ENCODE measurements around the gene RAPGEF6.
"Not testable (repeated sequence)": the region's sequence is repeated elsewhere in the genome, so short reads cannot be mapped to it uniquely, and the experiment has no call there.

RAPGEF6 gene

GRCh38 chr5:131639148-131639547 is 4.1 kb upstream of the RAPGEF6 start:
- DNase-seq: no peak

DNA sequence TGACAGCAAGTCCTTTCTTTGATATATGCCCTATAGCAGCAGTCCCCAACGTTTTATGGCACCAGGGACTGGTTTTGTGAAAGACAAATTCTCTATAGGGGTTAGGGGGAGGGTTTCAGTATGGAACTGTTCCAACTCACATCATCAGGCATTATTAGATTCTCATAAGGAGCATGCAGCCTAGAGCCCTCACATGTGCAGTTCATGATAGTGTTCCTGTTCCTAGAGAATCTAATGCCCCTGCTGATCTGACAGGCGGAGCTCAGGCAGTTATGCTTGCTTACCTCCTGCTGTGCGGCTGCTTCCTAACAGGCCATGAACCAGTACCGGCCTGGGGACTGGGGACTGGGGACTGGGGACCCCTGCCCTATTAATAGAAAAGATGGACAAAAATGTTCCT is 2.7 kb upstream of the RAPGEF6 start:
- no peak for DNase-seq

GRCh38 chr5:131635684-131636572 is 899 bp upstream of the RAPGEF6 start:
- DNase-seq: peak; percentile 21

GRCh38 chr5:131634666-131634995 is 398 bp downstream of the RAPGEF6 start:
- DNase-seq: peak; percentile 72

DNA sequence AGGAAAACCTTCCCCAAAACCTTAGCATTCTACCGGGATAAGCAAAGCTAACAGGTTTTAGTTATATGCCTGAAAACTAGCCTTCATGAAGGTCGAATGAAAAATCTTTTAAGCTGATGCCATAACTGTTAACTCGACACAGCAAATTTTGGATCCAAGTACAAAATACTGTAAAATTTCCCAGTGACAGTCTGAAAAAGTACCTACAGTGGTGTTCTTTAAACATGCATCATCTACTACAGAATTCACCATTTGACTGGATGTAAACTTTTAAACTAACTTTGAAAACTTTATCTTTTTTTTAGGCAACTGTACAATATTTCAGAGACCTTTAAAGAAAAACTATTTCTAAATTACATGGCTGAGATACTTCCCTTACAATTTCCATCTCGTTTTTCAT is 791 bp downstream of the RAPGEF6 start:
- DNase-seq: no peak

DNA sequence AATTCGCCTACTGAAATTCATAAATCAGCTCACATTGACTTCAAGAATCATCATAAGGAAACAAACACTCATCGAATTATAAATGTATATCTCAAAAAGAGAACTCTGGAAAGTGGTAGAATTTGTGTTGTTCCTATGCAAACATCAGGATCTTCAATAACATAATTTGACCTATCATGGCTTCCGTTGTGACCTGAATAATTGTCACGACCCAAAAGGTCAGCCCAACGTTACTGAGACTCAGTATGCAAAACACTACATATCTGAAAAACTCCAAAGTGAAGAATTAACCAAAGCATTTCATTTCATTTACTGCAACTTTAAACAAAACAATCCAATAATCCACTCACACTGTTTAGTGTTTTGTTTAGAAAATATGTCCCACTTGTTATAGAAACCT is 1.2 kb downstream of the RAPGEF6 start:
- DNase-seq: peak; percentile 15

GRCh38 chr5:131630963-131631350 is 4.1 kb downstream of the RAPGEF6 start:
- DNase-seq: no peak

GRCh38 chr5:131630208-131630962 is 4.6 kb downstream of the RAPGEF6 start:
- DNase-seq: no peak

- no peak for DNase-seq
These were observed 6.0 kb downstream of the RAPGEF6 start for GRCh38 chr5:131628990-131629389.

GRCh38 chr5:131627207-131627865 is 7.7 kb downstream of the RAPGEF6 start:
- no peak for DNase-seq

DNA sequence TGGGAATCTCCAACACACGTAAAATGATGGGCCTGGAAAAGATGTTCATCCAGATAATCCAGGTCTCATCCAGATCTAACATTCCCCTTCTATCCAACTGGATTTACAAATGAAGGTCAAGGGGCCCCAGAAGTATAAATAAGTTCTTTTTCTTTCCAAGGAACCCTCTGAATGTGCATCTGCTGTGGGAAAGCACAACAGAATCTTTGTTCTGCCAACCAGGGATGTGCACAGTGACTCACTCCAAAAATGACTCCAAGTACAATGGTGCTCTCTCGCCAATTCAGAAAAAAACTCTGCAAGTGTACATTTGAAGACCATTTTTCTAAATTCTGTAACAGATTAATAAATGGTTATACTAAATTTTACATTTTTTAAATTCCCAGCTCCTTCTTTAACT is 12.4 kb downstream of the RAPGEF6 start:
- no peak for DNase-seq

- DNase-seq: not testable (repeated sequence)
These were observed 13.9 kb downstream of the RAPGEF6 start for GRCh38 chr5:131621164-131621563.

- no peak for DNase-seq
These were observed 15.9 kb downstream of the RAPGEF6 start for GRCh38 chr5:131619102-131619501.

DNA sequence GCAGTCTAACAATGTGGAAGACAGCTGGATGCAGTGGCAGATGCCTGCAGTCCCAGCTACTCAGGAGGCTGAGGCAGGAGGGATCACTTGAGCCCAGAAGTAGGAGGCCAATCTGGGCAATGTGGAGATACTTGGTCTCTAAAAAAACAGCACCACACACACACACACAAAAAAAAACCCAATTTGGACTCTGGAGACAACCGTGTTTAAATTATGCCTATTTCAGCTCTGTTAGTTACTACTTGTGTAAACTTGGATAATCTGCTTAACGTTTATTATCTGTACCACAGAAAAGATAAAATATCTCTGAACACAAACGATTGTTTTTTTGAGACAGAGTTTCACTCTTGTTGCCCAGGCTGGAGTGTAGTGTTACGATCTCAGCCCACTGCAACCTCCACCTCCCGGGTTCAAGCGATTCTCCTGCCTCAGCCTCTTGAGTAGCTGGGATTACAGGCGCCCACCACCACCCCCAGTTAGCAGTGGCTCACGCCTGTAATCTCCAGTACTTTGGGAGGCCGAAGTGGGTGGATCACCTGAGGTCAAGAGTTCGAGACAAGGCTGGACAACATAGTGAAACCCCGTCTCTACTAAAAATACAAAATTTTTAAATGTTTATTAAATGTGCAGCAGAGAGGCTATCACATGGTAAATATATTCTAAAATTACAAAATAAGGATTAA is 17.7 kb downstream of the RAPGEF6 start:
- no peak for DNase-seq

- no peak for DNase-seq
These were observed 19.1 kb downstream of the RAPGEF6 start for GRCh38 chr5:131615957-131616356.

GRCh38 chr5:131613423-131613822 is 21.6 kb downstream of the RAPGEF6 start:
- no peak for DNase-seq

DNA sequence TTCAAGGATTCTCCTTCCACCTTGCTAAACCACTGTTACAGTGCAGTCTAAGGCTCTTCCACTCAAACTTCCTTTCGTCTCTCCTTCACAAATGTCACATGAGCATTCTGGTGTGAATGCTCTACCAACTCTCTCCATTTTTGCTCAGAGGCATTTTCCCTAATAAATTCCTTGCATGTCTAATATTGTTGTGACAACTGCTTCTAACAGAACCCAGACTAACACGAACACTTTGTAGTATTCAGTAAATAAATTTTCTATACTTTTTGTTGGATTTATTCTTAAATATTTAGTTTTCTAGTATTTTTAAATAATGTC is 24.0 kb downstream of the RAPGEF6 start:
- no peak for DNase-seq

DNA sequence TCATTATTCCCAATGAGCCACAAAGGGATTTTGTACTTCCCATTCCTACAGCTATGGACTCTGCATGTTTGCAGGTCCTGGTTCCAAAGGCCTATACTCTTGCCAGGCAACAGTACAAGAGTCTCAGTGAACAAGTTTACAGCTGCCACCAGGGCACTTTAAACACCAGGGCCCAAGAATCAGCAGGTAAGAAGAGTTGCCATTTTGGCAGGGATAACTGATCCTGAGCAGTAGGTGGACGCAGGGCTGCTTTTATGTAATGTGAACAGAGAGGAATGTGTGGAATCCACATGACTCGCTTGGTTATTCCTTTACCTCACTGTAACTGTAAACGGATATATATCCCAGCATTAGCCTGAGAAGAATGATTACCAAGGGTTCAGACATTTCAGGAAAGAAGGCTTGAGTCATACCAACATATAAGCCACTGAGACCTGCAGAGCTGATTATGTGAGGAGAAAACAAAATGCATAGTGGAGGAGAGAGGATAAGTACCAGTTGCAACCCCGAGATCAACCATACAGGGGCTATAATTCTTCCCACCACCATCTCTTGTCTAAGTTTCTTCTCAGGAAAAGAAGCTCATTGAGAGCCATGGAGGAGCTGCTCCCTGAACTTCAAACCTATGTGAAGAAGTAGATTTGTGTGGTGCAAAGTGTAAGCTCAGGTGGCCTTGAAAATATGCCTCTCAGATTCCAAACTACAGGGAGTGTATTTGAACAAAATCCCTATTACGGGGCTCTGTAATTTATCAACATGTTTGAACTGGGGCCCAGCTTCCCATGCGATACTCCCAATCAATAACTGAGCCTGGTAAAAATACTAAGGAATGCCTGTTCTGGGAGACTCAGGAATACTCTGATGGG is 24.6 kb downstream of the RAPGEF6 start:
- no peak for DNase-seq

- no peak for DNase-seq
These were observed 25.3 kb downstream of the RAPGEF6 start for GRCh38 chr5:131609774-131610173.

GRCh38 chr5:131608597-131608996 is 26.4 kb downstream of the RAPGEF6 start:
- no peak for DNase-seq

DNA sequence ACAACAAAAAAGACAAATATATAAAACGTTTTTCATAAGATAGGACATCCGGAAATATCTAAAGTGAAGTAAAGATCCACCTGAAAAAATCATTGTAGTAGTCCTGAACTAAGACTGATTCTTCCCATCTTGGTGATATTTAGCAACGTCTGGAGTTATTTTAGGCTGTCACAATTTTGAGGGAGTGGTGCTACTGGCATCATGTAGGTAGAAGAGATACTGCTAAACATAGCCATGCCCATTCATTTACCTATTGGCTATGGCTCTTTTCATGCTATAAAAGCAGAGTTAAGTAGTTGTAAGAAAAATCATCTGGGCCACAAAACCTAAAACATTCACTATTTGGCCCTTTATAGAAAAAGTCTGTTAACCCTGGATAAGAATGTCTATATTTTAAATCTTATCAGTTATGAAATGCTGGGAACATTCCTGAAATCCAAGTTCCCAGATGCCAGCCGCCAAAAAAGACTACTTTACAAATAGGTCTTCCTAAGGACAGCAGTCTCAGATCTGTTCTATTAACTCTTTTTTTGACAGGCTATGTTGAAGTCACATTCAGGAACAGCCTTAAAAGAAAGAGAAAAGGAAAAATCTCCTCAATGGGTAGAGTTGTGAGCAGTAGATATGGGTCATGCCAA is 27.0 kb downstream of the RAPGEF6 start:
- no peak for DNase-seq

GRCh38 chr5:131607418-131607817 is 27.6 kb downstream of the RAPGEF6 start:
- DNase-seq: no peak
